MCF 10A (cell line): ENCODE results near the gene CBFA2T3. TPM values are rescaled to one million over a fixed set of nuclear protein-coding genes. Genes with fewer than 3 reads are reported as not detected.

Source experiments
- BruUV-seq: library from RNA; stranded (reverse); fragments of 400-500 nt; replicated peaks from 2 replicates; lab custom pipeline; 2021; lab: Mats Ljungman, UMichigan
- CTCF ChIA-PET: fragments of 300-600 bp; sonication (Branson Sonifier 250); formaldehyde crosslinking; extraction: SDS; loops from one replicate; lab custom pipeline; 2021; ENCODE audit warnings: antibody characterized with exemption, inconsistent platforms; lab: Yijun Ruan, JAX
- POLR2A ChIA-PET: fragments of 300-600, 350-650 bp; sonication (Branson Sonifier 250); formaldehyde crosslinking; extraction: SDS; loops from one replicate; lab custom pipeline; 2020; ENCODE audit warnings: antibody characterized with exemption, inconsistent platforms; lab: Yijun Ruan, JAX
- DNase-seq: peaks from one replicate; pipeline ENCODE4 v3.0.0-alpha.2; 2018; ENCODE audit not compliant: unreplicated experiment
- H3K27ac Mint-ChIP-seq: one replicate; pipeline ENCODE4 v1.8.0; 2022; ENCODE audit warnings: mild to moderate bottlenecking, low read depth, mixed read lengths; ENCODE audit not compliant: unreplicated experiment
- H3K27me3 Mint-ChIP-seq: one replicate; pipeline ENCODE4 v1.8.0; 2022; ENCODE audit warnings: mixed read lengths; ENCODE audit not compliant: insufficient read depth, unreplicated experiment
- H3K36me3 Mint-ChIP-seq: one replicate; pipeline ENCODE4 v1.8.0; 2022; ENCODE audit warnings: mild to moderate bottlenecking, moderate library complexity, mixed read lengths; ENCODE audit not compliant: insufficient read depth, unreplicated experiment
- H3K4me1 Mint-ChIP-seq: one replicate; pipeline ENCODE4 v1.8.0; 2022; ENCODE audit warnings: mixed read lengths; ENCODE audit not compliant: insufficient read depth, unreplicated experiment
- H3K4me3 Mint-ChIP-seq: one replicate; pipeline ENCODE4 v1.8.0; 2022; ENCODE audit warnings: mild to moderate bottlenecking, moderate library complexity, mixed read lengths; ENCODE audit not compliant: unreplicated experiment
- H3K9me3 Mint-ChIP-seq: one replicate; pipeline ENCODE4 v1.8.0; 2022; ENCODE audit warnings: mixed read lengths; ENCODE audit not compliant: unreplicated experiment
- intact Hi-C: fragments of 100-400 bp; cut with micrococcal nuclease; formaldehyde crosslinking; loops from 2 replicates; pipeline ENCODE4 v1.14.1; 2022
- total RNA-seq: library from RNA; stranded (reverse); gene quantifications from 2 replicates; pipeline ENCODE4 v1.2.3, GENCODE V29; 2022
- TF ChIP-seq, protein P1 (sequence below): fragments of 200-600 bp; IDR thresholded peaks from one replicate; pipeline ENCODE4 v1.8.0; 2022; ENCODE audit warnings: antibody characterized with exemption, mild to moderate bottlenecking; ENCODE audit not compliant: unreplicated experiment

Gene CBFA2T3
- total RNA-seq, 1 experiment from 2014 or later = not detected

DNA sequence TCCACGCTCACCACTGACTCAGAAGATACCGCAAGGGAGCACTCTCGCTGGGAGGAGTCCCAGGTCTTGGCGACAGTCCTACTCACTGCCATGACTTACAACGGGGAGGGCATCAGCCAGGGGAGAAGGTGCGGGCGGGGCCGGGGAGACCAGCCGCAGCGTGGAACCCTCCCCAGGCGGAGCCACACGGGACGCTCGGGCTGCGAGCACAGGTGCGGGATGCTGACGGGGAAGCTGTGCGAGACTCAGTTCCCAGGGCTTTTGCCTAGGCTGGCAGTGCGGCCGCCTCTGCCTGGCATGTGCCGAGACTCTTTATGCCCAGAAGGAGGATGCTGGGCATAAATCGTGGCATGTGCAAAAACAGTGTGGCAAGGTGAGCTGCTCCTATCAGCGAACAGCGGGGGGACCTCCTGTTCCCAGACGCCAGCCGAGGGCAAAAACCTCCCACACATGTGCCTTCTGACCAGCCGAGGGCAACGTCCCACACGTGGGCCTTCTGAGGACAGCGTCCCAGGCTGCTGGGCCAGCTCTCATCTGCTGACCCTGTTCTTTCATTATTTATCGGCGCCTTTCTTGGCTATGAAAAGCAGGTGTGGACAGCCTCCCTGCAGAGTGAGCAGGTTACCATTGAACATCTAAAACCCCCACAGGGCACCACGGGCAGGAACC, 126.3 kb downstream of the CBFA2T3 start:
- TF ChIP-seq, protein P1, sequence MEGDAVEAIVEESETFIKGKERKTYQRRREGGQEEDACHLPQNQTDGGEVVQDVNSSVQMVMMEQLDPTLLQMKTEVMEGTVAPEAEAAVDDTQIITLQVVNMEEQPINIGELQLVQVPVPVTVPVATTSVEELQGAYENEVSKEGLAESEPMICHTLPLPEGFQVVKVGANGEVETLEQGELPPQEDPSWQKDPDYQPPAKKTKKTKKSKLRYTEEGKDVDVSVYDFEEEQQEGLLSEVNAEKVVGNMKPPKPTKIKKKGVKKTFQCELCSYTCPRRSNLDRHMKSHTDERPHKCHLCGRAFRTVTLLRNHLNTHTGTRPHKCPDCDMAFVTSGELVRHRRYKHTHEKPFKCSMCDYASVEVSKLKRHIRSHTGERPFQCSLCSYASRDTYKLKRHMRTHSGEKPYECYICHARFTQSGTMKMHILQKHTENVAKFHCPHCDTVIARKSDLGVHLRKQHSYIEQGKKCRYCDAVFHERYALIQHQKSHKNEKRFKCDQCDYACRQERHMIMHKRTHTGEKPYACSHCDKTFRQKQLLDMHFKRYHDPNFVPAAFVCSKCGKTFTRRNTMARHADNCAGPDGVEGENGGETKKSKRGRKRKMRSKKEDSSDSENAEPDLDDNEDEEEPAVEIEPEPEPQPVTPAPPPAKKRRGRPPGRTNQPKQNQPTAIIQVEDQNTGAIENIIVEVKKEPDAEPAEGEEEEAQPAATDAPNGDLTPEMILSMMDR = no peak
- CTCF ChIA-PET = interaction anchor here (0.8 kb wide), 1 partner anchor 137 kb away, joined by 3 read pairs; no protein-coding TSS in a partner anchor
- no peak for DNase-seq
- intact Hi-C loops = no loop called here
- H3K9me3 Mint-ChIP-seq = no peaks in the 10 kb centered on the region
- no peaks in the 10 kb centered on the region for H3K27me3 Mint-ChIP-seq
- no peak overlapping the region for H3K27ac Mint-ChIP-seq
- H3K36me3 Mint-ChIP-seq = peaks cover 15% of the 10 kb centered on the region
- peaks cover 7% of the 10 kb centered on the region for H3K4me1 Mint-ChIP-seq
- no peak overlapping the region for H3K4me3 Mint-ChIP-seq
- BruUV-seq = no TSS peak
- POLR2A ChIA-PET = interaction anchor here (1.1 kb wide), 1 partner anchor 327 kb away, joined by 3 read pairs; no protein-coding TSS in a partner anchor

DNA sequence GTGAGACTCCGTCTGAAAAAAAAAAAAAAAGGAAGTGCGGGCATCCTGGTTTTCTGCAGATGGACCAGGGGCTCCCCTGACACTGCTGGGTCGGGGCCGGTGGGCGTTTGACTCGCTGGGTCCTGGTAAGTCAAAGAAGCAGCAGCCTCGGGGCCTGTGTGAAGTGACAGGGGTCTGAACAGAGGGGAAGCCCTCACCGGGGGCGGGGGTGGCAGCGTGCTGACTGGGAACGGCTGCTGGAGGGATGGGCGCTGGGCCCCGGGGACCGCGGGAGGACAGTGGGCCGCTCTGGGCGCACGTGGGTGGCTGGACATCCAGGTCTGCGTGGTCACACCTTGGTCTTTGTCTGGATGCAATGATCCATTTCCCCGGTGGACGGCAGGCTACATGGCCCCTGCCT, 128.4 kb downstream of the CBFA2T3 start:
- ChIA-PET CTCF (no interaction called here), POLR2A (interaction anchor here (1.2 kb wide), 1 partner anchor 37 kb away, joined by 4 read pairs; no protein-coding TSS in a partner anchor)
- no peaks in the 10 kb centered on the region for H3K27me3 Mint-ChIP-seq
- no TSS peak for BruUV-seq
- no peak overlapping the region for H3K27ac Mint-ChIP-seq
- no peaks in the 10 kb centered on the region for H3K4me1 Mint-ChIP-seq
- no peaks in the 10 kb centered on the region for H3K9me3 Mint-ChIP-seq
- DNase-seq = no peak
- H3K4me3 Mint-ChIP-seq = no peak overlapping the region
- H3K36me3 Mint-ChIP-seq = peaks cover 17% of the 10 kb centered on the region
- intact Hi-C loops = no loop called here
- TF ChIP-seq, protein P1 = no peak

DNA sequence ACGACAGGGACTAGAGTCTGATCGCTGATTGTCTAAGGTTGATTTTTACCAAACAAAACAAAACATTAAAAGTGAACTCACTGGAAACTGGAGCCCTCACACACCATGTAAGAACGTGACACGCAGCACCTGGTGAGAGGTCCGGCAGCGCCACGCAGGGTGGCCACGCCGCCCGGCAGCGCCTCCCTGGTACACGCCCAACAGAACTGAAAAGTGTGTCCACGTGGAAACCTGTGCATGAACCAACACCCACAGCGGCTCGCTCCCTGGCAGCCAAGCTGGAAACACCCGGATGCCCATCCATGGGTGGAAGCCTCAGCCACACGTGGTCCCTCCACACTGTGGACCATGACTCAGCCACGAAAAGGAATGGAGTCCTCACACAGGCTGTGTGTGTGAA, 129.4 kb downstream of the CBFA2T3 start:
- no TSS peak for BruUV-seq
- Mint-ChIP-seq H3K4me3 (no peak overlapping the region), H3K27ac (no peak overlapping the region), H3K27me3 (no peaks in the 10 kb centered on the region), H3K9me3 (no peaks in the 10 kb centered on the region), H3K36me3 (peaks cover 11% of the 10 kb centered on the region), H3K4me1 (no peaks in the 10 kb centered on the region)
- DNase-seq = no peak
- intact Hi-C loops = no loop called here
- POLR2A ChIA-PET = no interaction called here
- TF ChIP-seq, protein P1 = no peak
- CTCF ChIA-PET = no interaction called here

DNA sequence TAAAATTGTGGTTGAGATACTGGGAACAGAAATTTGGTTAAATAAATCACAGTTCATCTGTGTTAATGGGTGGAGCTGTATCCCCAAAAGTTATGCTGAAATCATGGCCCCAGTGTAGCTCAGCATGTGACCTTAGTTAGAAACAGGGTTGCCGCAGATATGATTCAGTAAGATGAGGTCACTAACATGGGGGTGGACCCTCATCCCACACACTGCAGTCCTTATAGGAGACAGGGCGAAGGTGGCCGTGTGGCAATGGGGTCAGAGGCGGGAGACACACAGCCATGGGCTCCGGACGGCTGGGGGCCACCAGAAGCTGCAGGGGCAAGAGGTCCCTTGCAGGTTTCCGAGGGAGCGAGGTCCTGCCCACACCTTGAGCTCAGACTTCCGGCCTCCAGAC, 130.9 kb downstream of the CBFA2T3 start:
- TF ChIP-seq, protein P1 = no peak
- no peak for DNase-seq
- no TSS peak for BruUV-seq
- intact Hi-C loops = no loop called here
- Mint-ChIP-seq H3K36me3 (peaks cover 13% of the 10 kb centered on the region), H3K27ac (no peak overlapping the region), H3K9me3 (no peaks in the 10 kb centered on the region), H3K27me3 (no peaks in the 10 kb centered on the region), H3K4me1 (no peaks in the 10 kb centered on the region), H3K4me3 (no peak overlapping the region)
- ChIA-PET CTCF (interaction anchor here (0.7 to 1.7 kb wide), 2 partner anchors 12 to 19 kb away, joined by 4 to 6 read pairs; no protein-coding TSS in a partner anchor), POLR2A (interaction anchor here (0.8 to 1.3 kb wide), 2 partner anchors 11 to 33 kb away, joined by 3 read pairs; partner anchors contain the start of genes GALNS and TRAPPC2L)
